Keratinocyte (primary cell): ENCODE results near the gene SLCO3A1. TPM values are rescaled to one million over a fixed set of nuclear protein-coding genes. Genes with fewer than 3 reads are reported as not detected.

Experiments used
- DNase-seq: peaks from one replicate; pipeline ENCODE4 v3.0.0-alpha.2; 2011; ENCODE audit warnings: low read depth, missing footprints, low spot score
- FAIRE-seq: peaks from 2 replicates; lab custom pipeline; 2011; peaks lifted over from hg19 to GRCh38; lab: Jason Lieb, UNC
- H2AFZ ChIP-seq: 2 replicates; pipeline ENCODE4 v1.6.0; 2012; ENCODE audit warnings: low read length, control low read depth, inconsistent platforms; ENCODE audit not compliant: control insufficient read depth
- H3K27ac ChIP-seq: 2 replicates; pipeline ENCODE4 v1.5.1; 2011; ENCODE audit warnings: low read length; ENCODE audit not compliant: control insufficient read depth, insufficient read depth
- H3K27me3 ChIP-seq: 3 replicates; pipeline ENCODE4 v1.6.0; 2011; ENCODE audit warnings: low read length; ENCODE audit not compliant: control insufficient read depth, insufficient read depth; ENCODE audit errors: extremely low read depth
- H3K36me3 ChIP-seq, 2 experiments: 2 replicates in 1 of 2; 3 replicates in 1 of 2; pipeline ENCODE4 v1.5.1; 2011; ENCODE audit warnings: low read length in 2 of 2, mild to moderate bottlenecking in 1 of 2; ENCODE audit not compliant: control insufficient read depth in 2 of 2, insufficient read depth in 2 of 2; ENCODE audit errors: extremely low read depth in 1 of 2
- H3K4me1 ChIP-seq: 3 replicates; pipeline ENCODE4 v1.5.1; 2011; ENCODE audit warnings: low read length; ENCODE audit not compliant: control insufficient read depth, insufficient read depth; ENCODE audit errors: extremely low read depth
- H3K4me2 ChIP-seq: 3 replicates; pipeline ENCODE4 v1.6.0; 2011; ENCODE audit warnings: low read depth, low read length; ENCODE audit not compliant: control insufficient read depth, insufficient read depth; ENCODE audit errors: extremely low read depth
- H3K4me3 ChIP-seq, 3 experiments: fragments of 200-600 bp in 1 of 3; sonication (generic) in 1 of 3; 2 replicates in 2 of 3; 3 replicates in 1 of 3; pipeline ENCODE4 v1.5.1; 2011 to 2016; ENCODE audit warnings: low read length in 3 of 3, mild to moderate bottlenecking in 3 of 3, control low read depth in 2 of 3, inconsistent platforms in 1 of 3, low read depth in 1 of 3, mixed read lengths in 1 of 3, mixed run types in 1 of 3, moderate library complexity in 1 of 3; ENCODE audit not compliant: control insufficient read depth in 2 of 3, insufficient read depth in 2 of 3; ENCODE audit errors: extremely low read depth in 1 of 3
- H3K79me2 ChIP-seq: 2 replicates; pipeline ENCODE4 v1.6.0; 2012; ENCODE audit warnings: low read length; ENCODE audit not compliant: control insufficient read depth, insufficient read depth
- H3K9ac ChIP-seq: 3 replicates; pipeline ENCODE4 v1.6.0; 2011; ENCODE audit warnings: low read length; ENCODE audit not compliant: control insufficient read depth, insufficient read depth; ENCODE audit errors: extremely low read depth
- H3K9me1 ChIP-seq: 3 replicates; pipeline ENCODE4 v1.6.0; 2011; ENCODE audit warnings: low read length; ENCODE audit not compliant: control insufficient read depth, insufficient read depth; ENCODE audit errors: extremely low read depth
- H3K9me3 ChIP-seq: 2 replicates; pipeline ENCODE4 v1.5.1; 2012; ENCODE audit warnings: low read depth, low read length; ENCODE audit not compliant: control insufficient read depth
- H4K20me1 ChIP-seq: 3 replicates; pipeline ENCODE4 v1.6.0; 2011; ENCODE audit warnings: low read length; ENCODE audit not compliant: control insufficient read depth, insufficient read depth; ENCODE audit errors: extremely low read depth
- EZH2 ChIP-seq: IDR thresholded peaks from one replicate; pipeline ENCODE4 v1.6.1; 2012; ENCODE audit warnings: inconsistent platforms, mild to moderate bottlenecking, low read length, moderate library complexity
- dilution Hi-C: fragments of 300-500 bp; cut with MboI; formaldehyde crosslinking; loops from one replicate; pipeline ENCODE4 v1.7.0; 2020; ENCODE audit warnings: low sequenced_read_pairs; ENCODE audit not compliant: extremely low pct_ligation_motif_present
- polyA plus RNA-seq, 5 experiments: library from polyadenylated mRNA; depleted of rRNA in 3 of 5; stranded (reverse) in 3 of 5; stranded (forward) in 1 of 5; unstranded in 1 of 5; fragments of >200 nt; gene quantifications; 1 replicate in 1 of 5; 2 replicates in 3 of 5; 3 replicates in 1 of 5; pipeline versions ENCODE4 v1.2.1 to v1.2.3, GENCODE V29; 2011 to 2012; ENCODE audit warnings: missing spikeins in 2 of 5, low read depth in 1 of 5, low replicate concordance in 1 of 5
- TF ChIP-seq, protein P1 (sequence below), 3 experiments: IDR thresholded peaks in 1 of 3; conservative IDR thresholded peaks in 1 of 3; optimal IDR thresholded peaks in 1 of 3; 2 replicates in 2 of 3; 3 replicates in 1 of 3; pipeline versions ENCODE3 to v1.5.1; 2011; ENCODE audit warnings: low read length in 3 of 3, mild to moderate bottlenecking in 3 of 3, moderate library complexity in 2 of 3, control low read depth in 1 of 3, inconsistent platforms in 1 of 3; ENCODE audit not compliant: insufficient read depth in 2 of 3; ENCODE audit errors: extremely low read depth in 1 of 3

SLCO3A1 gene
- polyA plus RNA-seq, 1 donor (not counting 4 experiments of a cell fraction or from before 2014, with no cell fraction given): 21.3 TPM

DNA sequence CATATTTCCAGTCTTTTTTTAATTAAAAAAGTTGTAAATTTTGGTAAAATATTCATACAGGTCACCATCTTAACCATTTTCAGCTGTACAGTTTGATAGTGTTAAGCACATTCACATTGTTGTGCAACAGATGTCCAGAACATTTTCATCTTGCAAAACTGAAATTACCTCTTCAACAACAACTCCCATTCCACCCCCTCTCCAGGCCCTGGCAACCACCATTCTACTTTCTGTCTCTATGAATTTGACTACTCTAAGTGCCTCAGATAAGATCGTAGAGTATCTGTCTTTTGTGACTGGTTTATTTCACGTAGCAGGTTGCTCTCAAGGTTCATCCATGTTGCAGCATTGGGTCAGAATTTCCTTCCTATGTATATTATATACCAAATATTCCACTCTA lies 76.0 kb downstream of the SLCO3A1 start:
- no peak overlapping the region for H3K4me2 ChIP-seq
- TF ChIP-seq, protein P1, sequence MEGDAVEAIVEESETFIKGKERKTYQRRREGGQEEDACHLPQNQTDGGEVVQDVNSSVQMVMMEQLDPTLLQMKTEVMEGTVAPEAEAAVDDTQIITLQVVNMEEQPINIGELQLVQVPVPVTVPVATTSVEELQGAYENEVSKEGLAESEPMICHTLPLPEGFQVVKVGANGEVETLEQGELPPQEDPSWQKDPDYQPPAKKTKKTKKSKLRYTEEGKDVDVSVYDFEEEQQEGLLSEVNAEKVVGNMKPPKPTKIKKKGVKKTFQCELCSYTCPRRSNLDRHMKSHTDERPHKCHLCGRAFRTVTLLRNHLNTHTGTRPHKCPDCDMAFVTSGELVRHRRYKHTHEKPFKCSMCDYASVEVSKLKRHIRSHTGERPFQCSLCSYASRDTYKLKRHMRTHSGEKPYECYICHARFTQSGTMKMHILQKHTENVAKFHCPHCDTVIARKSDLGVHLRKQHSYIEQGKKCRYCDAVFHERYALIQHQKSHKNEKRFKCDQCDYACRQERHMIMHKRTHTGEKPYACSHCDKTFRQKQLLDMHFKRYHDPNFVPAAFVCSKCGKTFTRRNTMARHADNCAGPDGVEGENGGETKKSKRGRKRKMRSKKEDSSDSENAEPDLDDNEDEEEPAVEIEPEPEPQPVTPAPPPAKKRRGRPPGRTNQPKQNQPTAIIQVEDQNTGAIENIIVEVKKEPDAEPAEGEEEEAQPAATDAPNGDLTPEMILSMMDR (optimal IDR thresholded peaks at IDR 0.05 in 1 of 3, IDR thresholded peaks at IDR 0.05 in 1 of 3, conservative IDR thresholded peaks at IDR 0.05 in 1 of 3; ENCODE audit: extremely low read depth in 1 of 3, insufficient read depth in 2 of 3, low read length in 3 of 3): no peak
- no peak for TF ChIP-seq EZH2
- FAIRE-seq (no peak), DNase-seq (no peak)
- no peak overlapping the region for H3K27ac ChIP-seq
- dilution Hi-C loops: no loop called here
- H2AFZ ChIP-seq: no peak overlapping the region
- H3K9me1 ChIP-seq: no peaks in the 10 kb centered on the region
- H3K9ac ChIP-seq: no peak overlapping the region
- peaks cover 29% of the 10 kb centered on the region for H3K79me2 ChIP-seq
- no peaks in the 10 kb centered on the region for H3K27me3 ChIP-seq
- no peaks in the 10 kb centered on the region for H3K4me1 ChIP-seq
- H3K9me3 ChIP-seq: peaks cover 3% of the 10 kb centered on the region
- H3K36me3 ChIP-seq: no peaks in the 10 kb centered on the region
- H4K20me1 ChIP-seq: no peaks in the 10 kb centered on the region
- H3K4me3 ChIP-seq: no peak overlapping the region

DNA sequence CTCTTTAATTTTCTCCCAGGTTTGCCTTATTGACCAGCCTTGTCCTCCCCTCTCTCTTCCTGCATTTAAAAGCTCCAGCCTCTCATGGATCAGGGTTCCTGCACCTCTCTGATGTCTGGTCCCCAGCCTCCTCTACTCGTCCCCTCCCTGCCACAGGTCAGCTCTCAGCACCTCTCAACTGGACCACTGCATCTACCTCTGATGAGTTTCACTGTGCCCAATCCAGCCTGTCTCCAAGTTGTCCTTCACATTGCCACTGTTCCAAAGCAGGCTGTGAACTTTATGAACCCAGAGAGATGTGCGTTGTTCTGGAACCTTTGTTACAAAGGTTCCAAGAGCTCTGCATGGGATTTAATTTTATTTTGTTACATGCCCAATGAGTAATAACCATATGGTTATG lies 76.6 kb downstream of the SLCO3A1 start:
- Histone ChIP-seq H3K9me3 (peaks cover 3% of the 10 kb centered on the region), H3K27me3 (no peaks in the 10 kb centered on the region), H3K9me1 (no peaks in the 10 kb centered on the region), H3K4me1 (no peaks in the 10 kb centered on the region), H3K36me3 (no peaks in the 10 kb centered on the region), H3K79me2 (peaks cover 28% of the 10 kb centered on the region), H3K9ac (no peak overlapping the region), H3K27ac (no peak overlapping the region), H4K20me1 (no peaks in the 10 kb centered on the region), H2AFZ (no peak overlapping the region), H3K4me3 (no peak overlapping the region), H3K4me2 (no peak overlapping the region)
- no peak for TF ChIP-seq EZH2
- TF ChIP-seq, protein P1 (optimal IDR thresholded peaks at IDR 0.05 in 1 of 3, IDR thresholded peaks at IDR 0.05 in 1 of 3, conservative IDR thresholded peaks at IDR 0.05 in 1 of 3; ENCODE audit: extremely low read depth in 1 of 3, insufficient read depth in 2 of 3, low read length in 3 of 3): no peak
- dilution Hi-C loops: no loop called here
- DNase-seq: no peak
- no peak for FAIRE-seq
